Glomerular endothelial cell (primary cell): Measurements from ENCODE around the gene RGR. TPM values are rescaled to one million over a fixed set of nuclear protein-coding genes. Genes with fewer than 3 reads are reported as not detected.
"Not testable (repeated sequence)": the region's sequence is repeated elsewhere in the genome, so short reads cannot be mapped to it uniquely, and the experiment has no call there.

Experiments used
- DNase-seq: peaks from one replicate; pipeline ENCODE4 v3.0.0-alpha.2; 2011; ENCODE audit warnings: low read depth, low spot score; ENCODE audit errors: extremely low read depth
- total RNA-seq: library from RNA; depleted of rRNA; stranded (reverse); fragments of >200 nt; gene quantifications from 2 replicates; pipeline ENCODE4 v1.2.3, GENCODE V29; 2015

Gene RGR
- total RNA-seq, 1 donor from 2014 or later: not detected

DNA sequence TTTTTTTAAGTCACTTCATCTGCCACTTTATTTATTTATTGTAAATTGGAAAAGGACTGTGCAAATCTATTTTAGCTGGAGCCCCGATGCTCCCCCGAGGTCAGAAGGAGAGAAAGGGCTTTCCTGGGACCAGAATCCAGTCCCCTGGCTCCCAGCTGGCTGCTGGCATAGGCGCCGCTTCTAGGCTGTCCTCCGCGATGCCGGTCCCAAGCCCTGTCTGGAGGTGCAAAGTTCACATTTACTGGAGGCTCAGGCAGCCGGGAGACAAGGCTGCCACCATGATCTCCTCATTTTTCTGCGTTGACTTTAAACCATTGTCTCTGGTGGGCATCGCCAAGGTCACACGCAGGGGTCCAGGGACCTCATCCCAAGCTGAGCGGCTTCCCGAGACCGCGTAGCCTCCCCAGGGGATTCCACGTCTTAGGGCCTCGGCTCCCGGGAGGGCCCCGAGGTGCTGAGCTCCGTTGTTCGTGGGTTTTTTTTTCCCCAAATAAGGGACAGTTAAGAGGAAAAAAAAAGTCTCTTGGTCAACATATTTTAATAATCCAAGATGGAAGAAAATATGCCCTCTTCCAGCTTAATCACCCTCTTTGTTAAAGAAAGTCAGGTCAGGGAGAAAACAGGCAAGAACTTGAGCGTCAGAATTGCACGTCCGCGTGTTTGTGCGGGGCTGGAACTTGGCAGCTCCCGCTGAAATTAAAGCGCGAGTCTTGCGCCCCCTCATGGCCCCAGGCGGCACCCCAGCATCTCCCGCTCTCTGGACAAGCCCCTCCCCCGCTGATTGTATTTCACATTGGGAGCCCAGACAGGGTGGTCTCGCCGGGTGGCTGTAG lies 11.9 kb downstream of the RGR start:
- no peak for DNase-seq

DNA sequence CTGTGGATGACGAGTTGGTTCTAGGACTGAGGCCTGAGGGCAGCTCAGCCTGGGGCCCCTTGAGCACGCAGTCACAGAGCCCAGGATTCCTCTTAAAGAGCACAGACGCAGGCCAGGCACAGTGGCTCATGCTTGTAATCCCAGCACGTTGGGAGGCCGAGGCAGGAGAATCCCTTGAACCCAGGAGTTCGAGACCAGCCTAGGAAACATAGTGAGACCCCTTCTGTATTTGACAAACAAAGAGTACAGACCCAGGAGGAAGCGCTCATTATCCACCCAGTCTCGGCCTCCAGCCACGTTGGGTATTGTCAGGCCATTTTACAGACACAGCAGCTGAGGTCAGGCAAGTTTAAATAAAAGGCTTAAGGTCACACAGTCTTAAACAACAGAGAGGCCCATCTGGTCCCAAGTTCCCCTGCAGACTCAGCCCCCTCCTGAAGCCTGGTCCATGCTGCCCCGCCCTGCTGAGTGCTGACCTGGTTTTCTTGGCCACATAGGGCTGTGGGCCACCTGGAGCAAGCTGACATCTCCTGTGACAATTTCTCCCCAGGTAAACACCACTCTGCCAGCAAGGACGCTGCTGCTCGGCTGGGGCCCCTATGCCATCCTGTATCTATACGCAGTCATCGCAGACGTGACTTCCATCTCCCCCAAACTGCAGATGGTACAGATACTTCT lies 12.6 kb downstream of the RGR start:
- no peak for DNase-seq

DNA sequence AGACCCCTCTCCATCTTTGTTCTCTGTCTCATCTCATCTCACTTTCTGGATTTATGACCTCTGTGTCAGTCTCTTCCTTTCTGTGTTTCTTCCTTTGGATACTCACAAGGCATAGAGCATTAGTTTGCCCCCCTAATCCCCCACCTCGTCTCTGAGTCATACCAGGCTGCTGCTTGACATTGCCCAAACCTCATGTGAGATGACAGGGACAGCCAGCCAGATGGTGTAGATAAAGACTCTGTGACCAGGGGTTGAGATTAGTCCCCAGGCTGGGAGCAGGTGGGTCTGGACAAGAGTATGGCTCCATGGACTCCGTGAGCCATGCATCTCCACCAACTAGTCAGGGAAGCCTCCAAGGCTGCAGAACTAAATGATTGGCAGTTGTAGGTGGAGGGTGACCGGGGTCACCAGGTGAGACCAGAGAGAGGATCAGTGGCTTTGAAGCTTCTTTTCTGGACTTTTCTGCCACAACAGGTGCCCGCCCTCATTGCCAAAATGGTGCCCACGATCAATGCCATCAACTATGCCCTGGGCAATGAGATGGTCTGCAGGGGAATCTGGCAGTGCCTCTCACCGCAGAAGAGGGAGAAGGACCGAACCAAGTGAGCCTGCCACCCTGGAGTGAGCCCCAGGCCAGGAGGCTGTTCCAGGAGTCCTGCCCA lies 13.3 kb downstream of the RGR start:
- no peak for DNase-seq

DNA sequence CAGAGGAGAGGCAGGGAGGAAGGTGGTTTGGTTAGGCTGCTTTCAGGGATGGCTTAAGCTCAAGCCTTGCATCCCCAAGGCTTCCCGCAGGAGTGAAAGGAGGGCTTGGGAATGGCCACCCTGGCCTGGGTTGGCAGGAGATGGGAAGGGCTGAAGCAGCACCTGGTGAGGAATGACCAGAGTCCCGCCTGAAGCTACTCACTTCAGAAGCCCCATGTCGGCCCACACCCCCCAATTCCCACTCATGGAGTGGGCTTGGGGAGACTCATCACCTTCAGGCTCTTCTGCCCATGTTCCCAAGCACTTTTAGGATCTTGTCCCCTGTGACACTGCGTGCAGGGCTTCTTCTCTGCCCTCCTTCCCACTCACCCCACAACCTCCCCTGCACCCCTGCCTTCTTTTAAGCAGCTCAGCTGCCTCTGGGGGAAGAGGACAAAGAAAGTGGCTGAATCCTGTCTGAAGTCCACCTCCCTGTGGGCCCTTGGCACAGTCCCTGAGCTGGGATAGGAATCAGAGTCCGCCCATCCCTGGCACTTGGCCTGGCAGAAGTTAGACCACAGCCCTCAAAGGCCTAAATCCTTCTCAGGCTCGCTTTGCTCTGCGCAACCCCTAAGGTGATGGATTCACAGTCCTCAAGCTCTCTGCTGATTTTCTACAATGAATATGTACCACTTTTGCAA lies 16.5 kb downstream of the RGR start:
- no peak for DNase-seq

DNA sequence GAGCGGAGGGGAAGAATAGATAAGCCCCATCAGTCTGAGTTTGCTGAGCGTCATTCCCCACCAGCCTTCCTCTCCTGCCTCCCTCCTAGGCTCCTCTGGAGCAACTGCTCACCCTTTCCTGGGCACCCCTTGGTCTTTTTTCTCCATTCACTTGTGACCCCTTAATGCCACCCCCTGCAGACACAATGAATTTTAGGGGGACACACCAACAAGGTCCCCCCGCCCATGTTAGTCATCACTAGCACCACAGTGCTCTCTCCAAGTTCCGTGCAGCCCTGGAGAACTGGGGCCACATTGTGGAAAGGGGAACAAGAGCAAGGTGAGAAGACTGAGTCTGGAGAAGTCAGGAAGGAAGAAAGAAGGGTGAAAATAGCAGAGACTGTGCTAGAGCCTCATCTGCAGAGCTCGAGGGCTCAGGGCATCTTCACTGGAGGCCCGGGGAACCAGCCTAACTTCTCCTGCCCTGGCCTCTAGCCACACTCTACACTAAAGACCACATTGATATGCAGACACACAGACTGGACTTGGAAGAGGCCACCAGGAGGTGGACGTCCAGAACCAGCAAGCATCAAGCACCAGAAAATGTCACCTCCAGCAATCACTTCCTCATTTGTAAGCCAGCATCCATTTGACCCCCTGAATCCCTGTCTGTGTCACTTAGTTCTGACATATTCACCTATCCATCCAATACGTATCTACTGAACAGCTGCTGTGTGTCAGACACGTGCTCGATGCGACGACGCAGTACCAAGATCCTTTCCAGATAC lies 17.5 kb downstream of the RGR start:
- no peak for DNase-seq

DNA sequence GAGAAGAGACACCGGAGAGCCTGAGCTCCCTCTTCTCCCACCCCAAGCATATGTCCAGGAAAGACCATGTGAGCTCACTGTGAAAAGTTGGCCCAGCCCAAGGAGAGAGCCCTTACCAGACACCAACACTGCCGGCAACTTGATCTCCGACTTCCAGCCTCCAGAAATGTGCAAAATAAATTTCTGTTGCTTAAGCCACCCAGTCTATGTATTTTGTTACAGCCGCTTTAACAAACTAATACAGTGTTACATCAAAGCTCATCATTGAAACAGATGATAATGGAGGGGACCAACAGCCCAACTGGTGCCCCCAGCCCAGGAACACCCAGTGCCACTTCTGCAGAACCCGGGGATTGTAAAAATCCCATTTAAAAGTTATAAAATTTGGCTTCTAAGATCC lies 18.9 kb downstream of the RGR start:
- no peak for DNase-seq

DNA sequence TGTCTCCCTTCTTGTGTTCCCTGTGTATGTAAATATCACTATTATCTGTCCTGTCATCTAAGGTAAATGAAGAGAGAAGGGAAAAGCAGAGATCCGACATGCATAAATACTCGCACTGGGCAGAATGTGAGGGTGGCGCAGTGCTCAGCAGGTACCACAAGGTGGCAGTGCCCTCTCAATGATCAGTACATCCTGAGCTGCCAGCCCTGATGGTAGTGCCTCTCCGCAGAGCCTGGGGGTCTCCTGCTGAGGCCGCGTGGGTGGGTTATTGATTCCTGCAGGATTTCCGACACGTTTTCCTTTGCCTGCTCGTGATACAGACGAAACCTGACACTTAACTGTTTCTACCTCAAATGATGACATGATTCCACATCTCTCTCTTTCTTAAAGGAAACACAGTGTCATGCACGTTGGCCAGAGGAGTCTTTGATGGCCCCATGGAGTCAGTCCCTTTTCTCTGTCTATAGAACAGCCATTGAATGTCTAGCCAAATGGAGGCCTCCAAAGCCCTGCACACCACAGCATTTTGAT lies 19.8 kb downstream of the RGR start:
- no peak for DNase-seq

DNA sequence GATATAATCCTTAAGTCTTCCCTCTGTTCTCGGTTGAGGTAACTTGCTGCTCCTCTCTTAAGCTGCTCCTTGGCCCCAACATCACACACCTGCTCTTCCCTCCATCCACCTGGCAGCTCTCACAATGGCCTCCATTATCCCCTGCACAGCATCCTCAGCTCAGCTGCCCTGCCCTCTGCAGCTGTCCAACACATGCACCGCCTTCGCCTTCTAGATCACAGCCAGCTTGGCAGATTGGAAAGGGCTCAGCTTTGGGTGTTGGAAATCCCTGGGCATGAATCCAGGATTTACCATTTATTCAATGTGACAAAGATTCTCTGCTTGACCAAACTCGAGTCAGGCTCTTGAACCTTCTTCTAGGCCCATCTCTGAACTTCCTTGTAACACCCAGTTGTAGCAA lies 20.6 kb downstream of the RGR start:
- no peak for DNase-seq

DNA sequence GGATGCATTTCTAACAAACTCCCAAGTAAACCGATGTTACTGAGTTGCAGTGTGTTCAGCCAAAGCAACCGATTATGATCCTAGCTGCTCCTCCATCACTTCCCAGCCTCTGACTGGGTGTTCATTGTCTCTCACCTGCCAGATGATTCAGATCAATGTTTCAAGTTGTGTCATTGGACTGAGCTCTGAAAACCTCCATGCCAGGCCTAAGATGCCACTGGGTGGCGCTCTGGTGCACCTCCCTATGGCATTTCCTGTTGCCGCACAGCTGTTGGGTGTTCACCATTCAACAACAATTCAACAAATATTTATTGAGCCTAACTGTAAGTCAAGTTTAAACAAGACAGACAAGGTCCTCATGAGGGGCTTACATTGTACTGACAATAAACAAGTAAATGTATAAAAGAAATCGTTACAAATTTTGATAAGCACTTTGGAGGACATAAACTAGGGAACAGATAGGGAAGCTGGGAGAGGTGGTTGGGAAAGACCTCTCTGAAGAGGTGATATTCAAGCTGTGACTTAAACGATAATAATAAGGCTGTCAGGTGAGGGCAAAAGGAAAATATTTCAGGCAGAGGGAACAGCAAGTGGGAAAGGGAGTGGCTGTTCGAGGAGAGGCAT lies 22.8 kb downstream of the RGR start:
- DNase-seq: no peak

DNA sequence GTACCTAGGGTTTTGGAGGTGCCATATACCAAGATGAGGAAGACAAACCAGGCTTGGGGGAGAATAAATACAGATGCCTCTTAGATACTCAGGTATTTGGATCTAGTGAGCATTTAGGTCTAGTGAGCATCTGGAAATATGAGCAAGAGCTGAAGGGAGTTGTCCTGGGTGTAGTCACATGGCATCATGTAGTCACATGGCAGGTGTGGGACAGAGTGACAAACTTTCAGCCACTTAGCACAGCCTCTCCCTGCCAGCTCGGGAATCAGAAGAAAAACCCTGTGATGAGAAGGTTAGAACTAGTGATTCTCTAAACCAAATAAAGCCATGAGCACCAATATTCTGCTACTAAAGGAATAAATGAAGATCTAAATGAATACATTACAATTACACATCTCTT lies 24.3 kb downstream of the RGR start:
- no peak for DNase-seq

DNA sequence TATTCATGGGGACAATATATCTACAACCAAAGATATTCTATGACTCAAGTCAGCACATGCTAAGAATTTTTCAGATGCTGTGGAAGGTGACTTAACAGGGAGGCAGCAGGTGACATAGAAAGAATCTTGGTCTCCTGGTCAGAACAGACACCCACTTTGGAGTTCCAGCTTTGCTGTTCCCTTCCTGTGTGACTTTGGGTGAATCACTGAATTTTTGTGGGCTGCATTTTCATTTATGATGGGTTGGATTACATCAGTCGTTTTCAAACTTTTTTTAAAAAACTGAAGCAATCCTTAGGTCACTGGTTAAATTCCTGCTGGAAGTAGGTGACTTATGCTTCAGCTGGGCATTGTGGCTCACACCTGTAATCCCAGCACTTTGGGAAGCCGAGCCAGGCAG lies 24.9 kb downstream of the RGR start:
- DNase-seq: no peak

DNA sequence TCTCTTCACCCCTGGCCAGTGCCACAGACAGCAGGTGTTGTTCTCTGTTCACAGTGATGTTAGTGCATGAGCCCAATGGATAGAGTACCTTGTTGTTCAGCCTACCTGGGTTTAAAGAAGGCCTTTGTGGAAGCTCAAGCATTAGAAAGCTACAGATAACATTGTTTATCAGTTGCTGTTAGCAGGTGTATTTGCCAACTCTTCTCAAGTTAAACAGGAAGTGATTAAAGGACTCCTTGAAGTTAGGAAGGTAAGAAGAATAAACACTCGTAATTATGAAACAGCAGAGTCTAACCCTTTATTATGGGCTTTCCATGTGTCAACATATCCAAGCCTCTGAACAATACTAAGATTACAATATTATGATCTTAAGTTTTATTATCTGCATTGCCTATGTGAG lies 25.9 kb downstream of the RGR start:
- DNase-seq: no peak

DNA sequence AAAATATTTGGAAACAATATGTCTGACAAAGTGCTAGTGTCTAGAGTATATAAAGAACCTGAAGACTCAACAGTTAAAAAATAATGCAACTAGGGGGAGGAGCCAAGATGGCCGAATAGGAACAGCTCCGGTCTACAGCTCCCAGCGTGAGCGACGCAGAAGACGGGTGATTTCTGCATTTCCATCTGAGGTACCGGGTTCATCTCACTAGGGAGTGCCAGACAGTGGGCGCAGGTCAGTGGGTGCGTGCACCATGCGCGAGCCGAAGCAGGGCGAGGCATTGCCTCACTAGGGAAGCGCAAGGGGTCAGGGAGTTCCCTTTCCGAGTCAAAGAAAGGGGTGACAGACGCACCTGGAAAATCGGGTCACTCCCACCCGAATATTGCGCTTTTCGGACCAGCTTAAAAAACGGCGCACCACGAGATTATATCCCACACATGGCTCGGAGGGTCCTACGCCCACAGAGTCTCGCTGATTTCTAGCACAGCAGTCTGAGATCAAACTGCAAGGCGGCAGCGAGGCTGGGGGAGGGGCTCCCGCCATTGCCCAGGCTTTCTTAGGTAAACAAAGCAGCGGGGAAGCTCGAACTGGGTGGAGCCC lies 35.1 kb downstream of the RGR start:
- not testable (repeated sequence) for DNase-seq

DNA sequence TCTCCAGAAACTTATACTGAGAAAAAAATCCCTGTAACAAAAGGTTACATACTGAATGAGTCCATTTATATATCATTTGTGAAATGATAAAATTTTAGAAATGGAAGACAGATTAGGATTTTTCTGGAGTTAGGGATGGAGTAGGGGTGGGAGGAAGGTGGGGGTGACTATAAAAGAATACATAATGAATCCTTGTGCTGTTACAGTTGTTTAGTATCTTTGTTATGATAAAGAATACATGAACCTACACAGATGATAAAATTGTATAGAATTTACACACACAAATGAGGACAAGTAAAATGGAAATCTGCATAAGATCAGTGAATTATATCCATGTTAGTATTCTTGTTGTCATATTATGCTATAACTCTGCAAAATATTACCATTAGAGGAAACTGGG lies 41.8 kb downstream of the RGR start:
- DNase-seq: no peak

DNA sequence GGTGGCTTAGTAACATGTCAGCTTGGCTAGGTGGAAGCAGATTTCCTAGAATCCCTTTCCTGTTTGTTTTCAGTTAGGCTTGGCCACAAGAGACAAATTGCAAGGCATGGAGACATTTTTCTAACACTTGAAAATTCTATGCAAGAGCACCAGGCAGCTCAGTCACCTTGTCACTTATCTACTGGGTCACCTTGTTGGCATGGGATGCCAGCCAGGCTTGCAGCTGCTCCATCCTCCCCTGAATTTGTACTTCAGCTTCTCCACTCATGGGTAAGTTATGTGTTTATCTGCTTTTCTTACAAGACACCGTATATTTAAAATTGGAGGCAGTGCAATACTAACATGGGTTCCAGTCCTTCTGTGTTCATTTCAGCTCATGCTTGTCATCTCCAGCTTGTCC lies 43.3 kb downstream of the RGR start:
- DNase-seq: no peak

DNA sequence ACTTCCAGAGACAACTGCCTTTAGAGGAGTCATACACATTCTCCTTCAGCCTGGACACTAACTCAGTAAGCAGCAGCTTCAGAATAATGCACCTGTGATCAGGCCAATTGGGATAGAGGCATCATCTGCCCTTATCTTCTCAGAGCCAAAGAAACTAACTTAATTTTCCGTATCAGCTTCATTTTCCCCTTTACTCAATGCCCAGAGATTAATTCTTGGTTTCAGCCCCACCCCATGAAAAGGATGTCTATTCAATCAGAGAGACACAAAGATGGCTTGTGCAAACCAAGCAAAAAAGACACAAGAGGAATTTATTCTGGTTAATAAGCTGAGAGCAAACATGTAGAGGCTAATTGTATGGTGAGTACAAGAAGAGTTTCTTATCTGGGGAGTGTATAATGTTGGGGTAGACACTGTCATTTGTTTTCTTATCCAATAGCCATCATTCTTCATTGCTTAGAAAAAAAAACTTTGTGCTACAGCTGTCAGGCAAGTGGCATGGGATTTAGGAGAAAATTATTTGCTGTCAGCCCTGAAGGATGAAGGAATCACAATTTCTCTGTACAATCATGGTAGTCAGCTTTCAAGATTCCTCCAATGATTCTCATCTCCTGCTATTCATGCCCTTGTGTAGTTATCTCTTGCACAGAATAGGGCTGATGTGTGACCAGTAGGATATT lies 44.8 kb downstream of the RGR start:
- no peak for DNase-seq

DNA sequence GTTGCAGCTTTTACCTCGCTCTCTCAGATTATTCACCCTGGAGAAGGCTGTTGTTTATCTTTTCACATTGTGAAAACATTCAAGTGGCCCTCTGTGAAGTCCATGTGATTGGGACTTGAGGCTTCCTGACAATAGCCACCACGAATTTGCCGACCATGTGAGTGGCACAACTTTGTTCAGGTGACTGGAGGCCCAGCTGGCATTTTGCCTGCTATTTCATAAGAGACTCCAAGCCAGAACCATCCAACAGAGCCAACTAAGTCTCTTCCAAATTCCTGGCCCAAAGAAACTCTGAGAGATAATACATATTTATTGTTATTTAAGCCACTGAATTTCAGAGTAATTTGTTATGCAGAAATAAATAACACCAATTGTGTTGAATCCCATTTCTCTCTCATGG lies 45.4 kb downstream of the RGR start:
- DNase-seq: no peak

DNA sequence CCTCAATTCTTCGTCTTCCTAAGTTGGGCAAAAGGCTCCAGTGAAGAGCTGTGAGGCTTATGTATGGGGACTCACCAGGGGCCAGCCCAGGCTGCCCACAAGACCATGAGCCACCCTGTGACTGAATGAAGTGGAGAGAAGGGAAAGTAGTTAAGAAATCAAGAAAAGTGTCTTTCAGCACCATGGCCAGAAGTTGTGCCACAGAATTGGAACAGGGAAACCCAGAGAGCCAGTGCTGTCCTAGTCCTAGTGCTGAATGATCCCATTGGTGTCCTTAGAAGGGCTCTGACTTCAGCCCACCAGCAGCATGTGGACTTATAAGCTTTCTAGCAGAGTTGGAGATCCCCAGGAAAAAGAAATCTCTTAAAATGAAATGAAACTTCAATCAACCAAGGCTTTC lies 46.5 kb downstream of the RGR start:
- DNase-seq: no peak

DNA sequence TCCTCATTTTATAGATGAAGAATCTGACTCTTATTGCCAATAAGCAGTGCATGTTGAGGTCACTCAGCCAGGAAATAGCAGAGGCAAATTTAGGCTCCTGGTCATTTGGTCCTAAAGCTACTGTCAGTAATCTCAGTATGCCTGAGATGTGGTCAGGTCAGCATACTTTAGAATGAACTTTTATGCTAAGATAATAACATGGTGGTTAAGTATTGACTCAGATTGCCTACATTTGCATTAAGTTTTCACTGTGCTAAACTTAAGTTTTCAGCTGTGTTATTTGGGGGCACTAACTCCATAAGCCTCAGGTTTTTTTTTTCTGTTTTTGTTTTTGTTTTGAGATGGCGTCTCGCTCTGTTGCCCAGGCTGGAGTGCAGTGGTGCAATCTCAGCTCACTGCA lies 47.6 kb downstream of the RGR start:
- no peak for DNase-seq
